HUDEP-2 (cell line): ENCODE data around the gene MACF1.
A peak's percentile ranks its signal among the peaks of the same experiment; 100 is the strongest.

Experiments used
- DNase-seq, 76 experiments: peaks; one replicate each; lab custom pipeline; 2025; ENCODE audit not compliant: unreplicated experiment in 76 of 76; lab: John Stamatoyannopoulos, UW

Gene MACF1

DNA sequence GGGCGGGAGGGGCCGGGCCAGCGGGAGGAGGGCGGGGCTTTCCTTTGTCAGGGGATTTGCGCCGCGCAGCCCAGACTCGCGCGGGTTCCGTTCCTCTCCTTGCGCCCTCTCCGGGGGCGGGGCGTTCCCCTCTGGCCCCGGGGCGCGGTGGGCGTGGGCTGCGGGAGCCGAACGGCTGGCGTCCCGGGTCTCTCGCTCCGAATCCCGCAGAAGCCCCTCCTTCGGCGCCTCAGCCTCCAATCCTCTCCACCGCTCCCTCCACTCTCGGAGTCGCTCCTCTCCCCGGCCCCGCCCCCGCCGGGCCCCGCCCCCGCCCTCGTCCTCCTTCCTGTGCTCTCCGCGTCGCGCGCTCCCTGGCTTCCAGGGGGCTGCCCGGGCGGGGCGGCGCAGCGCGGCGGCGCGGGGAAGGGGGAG is 204.2 kb downstream of the MACF1 start:
- peak in 74 of 76 experiments; percentile 46 to 93 (median 82) for DNase-seq

GRCh38 chr1:39409055-39409816 is 204.7 kb downstream of the MACF1 start:
- DNase-seq = peak in 11 of 76 experiments; percentile 1 to 65 (median 14)

GRCh38 chr1:39410915-39411436 is 206.5 kb downstream of the MACF1 start:
- DNase-seq = peak in 70 of 76 experiments; percentile 5 to 82 (median 58)

DNA sequence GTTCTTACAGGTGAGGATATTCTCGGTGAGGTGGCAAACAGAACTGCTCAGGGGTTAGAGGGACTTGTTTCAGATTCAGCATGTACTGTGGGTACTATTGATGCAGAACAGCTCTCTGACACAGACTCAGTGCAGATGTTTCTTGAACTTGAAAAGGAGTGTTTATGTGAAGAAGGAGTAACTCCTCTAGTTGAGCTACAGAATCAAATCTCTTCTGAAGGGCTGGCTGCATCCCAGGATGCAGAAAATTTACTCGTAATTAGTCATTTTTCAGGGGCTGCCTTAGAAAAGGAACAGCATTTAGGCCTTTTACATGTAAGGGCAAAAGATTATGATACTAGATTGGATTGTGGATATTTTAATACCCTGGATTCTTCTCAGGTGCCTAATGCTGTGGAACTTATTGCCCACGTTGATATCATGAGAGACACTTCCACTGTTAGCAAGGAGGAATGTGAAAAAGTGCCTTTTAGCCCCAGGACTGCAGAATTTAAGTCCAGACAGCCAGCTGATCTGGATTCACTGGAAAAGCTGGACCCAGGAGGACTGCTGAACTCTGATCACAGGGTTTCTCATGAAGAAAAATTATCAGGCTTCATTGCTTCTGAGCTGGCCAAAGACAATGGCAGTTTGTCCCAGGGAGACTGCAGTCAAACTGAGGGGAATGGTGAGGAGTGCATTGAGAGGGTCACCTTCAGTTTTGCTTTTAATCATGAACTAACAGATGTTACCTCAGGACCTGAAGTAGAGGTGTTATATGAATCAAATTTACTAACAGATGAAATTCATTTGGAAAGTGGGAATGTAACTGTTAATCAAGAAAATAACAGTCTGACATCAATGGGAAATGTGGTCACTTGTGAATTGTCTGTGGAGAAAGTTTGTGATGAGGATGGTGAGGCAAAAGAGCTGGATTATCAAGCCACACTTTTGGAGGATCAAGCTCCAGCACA is 207.3 kb downstream of the MACF1 start:
- no peak for DNase-seq

DNA sequence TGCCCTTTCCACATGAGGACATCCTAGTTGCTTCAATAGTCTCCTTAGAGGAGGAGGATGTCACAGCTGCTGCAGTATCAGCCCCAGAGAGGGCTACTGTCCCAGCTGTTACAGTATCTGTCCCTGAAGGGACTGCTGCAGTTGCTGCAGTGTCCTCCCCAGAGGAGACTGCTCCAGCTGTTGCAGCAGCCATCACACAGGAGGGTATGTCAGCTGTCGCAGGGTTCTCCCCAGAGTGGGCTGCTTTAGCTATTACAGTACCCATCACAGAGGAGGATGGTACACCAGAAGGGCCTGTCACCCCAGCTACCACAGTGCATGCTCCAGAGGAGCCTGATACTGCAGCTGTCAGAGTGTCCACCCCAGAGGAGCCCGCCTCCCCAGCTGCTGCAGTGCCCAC is 208.4 kb downstream of the MACF1 start:
- no peak for DNase-seq

DNA sequence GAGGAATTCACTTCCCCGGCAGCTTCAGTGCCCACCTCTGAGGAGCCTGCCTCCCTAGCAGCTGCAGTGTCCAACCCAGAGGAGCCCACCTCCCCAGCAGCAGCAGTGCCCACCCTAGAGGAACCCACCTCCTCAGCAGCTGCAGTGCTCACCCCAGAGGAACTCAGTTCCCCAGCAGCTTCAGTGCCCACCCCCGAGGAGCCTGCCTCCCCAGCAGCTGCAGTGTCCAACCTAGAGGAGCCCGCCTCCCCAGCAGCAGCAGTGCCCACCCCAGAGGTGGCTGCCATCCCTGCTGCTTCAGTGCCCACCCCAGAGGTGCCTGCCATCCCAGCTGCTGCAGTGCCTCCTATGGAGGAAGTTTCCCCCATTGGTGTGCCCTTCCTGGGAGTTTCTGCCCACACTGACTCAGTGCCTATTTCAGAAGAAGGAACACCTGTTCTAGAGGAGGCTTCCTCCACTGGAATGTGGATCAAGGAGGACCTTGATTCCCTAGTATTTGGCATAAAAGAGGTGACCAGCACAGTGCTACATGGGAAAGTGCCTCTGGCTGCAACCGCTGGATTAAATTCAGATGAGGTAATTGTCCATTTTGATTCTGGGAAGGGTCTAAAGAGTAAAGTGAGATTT is 209.5 kb downstream of the MACF1 start:
- no peak for DNase-seq

GRCh38 chr1:39415553-39415952 is 211.1 kb downstream of the MACF1 start:
- no peak for DNase-seq

DNA sequence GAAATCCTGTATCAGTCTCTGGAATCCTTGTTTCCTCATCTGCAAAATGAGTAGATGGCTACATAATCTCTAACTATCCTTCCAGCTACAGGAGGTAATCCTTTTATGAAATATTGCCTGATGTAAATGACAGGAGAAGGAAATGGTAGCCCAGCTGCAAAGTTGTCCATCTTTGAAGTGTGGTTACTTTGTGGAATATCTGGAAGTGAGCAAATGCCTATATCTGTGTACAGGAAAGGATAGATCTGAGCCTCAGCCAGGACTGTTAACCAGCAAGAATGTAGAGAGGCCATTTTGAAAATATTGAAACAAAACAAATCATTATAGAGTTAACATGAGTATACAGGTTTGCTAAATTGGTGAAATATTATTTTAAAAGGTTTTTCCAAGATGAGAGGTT is 212.1 kb downstream of the MACF1 start:
- no peak for DNase-seq

DNA sequence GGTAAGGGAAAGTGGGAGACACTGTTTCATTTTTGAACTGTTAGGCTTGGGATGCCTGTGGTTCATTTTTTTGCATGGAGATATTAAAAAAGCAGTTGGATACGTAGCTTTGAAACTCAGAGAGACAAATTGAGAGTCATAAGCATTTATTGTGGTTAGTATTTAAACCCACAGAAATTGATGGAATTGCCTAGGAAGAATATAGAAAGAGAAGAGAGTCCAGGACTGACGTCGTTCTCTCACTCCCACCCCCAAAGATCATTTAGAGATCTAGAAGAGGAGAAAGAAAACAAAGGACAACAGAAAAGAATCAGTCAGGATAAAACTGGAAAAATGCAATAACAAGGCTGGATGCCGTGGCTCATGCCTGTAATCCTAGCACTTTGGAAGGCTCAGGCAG is 213.7 kb downstream of the MACF1 start:
- DNase-seq = no peak

DNA sequence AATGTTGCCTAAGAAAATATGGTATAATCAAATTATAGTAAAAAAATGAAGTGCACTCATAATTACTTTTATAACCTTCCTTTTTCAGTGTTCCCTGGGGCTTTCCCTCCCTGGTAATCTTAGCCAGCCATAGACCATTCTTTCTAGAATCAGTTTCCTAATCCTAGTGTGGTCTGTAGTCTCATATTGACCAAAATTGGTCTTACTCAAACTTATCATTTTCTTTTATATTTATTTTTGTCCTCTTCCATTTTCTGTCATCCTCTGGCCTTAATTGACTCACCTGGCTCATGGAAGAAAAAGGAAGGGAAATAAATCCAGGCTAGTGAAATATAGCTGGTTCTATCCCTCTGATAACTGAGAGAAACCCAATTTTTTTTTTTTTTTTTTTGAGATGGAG is 216.0 kb downstream of the MACF1 start:
- no peak for DNase-seq

DNA sequence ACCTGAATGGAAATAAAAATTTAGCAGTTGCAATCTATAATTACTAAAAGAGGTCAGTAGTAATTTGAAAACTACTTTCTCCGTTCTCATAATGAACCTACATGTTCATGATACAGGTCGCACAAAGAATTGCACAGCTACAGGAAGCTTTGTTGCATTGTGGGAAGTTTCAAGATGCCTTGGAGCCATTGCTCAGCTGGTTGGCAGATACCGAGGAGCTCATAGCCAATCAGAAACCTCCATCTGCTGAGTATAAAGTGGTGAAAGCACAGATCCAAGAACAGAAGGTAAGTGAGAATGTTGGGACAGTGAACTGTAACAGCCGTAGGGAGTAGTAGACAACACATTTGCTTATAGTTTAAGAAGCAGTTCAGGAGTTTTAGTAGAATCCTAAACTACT is 218.1 kb downstream of the MACF1 start:
- no peak for DNase-seq

DNA sequence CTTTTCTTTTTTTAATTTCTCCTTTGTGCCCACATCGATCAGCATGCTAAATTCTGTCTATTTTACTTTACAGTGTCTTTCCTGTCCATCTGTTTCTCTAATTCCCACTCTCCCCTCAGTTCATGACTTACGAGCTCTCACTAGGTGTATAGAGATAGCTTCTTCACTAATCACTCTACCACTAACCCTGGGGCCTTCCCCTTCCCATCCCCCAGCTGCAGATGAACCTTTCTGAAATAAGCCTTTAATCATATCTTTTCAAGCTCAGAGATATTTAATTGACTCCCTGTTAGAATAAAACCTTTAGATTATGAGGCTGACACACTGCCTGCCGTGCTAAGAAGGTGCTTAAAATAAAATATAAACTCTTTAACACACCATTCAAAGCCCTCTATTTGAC is 220.7 kb downstream of the MACF1 start:
- DNase-seq = no peak

DNA sequence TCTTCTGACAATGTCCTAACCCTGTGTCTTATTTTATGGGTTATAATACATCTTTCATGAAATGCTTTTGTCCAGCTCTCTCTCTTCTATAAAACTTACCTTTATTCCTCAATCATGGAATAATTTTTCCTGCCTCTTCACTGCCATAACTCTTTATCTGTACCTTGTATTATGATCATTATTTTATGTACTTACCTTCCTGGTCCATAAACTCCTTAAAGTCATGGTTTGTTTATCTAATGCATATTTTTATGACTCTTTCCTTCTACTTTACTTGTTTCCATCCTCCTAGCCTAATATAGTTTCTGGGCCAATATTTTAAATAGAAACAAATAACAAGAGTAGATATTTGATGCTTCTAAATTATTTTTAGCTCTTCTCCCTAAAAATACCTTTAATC is 221.1 kb downstream of the MACF1 start:
- no peak for DNase-seq

- DNase-seq = no peak
These were observed 221.9 kb downstream of the MACF1 start for GRCh38 chr1:39426346-39426745.

DNA sequence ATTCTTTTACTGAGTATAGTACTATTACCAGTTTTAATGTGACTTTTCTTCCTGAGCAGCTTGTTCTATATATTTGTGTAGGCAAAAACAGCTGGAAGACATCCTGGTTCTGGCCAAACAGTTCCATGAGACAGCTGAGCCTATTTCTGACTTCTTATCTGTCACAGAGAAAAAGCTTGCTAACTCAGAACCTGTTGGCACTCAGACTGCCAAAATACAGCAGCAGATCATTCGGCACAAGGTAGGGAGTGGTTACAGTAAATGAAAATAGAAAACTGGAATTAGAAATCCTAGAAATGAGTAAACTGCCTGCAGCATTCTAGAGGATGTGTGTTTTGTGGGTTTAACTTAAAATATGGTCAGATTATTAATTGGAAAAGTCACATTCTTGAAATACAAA is 222.9 kb downstream of the MACF1 start:
- no peak for DNase-seq

DNA sequence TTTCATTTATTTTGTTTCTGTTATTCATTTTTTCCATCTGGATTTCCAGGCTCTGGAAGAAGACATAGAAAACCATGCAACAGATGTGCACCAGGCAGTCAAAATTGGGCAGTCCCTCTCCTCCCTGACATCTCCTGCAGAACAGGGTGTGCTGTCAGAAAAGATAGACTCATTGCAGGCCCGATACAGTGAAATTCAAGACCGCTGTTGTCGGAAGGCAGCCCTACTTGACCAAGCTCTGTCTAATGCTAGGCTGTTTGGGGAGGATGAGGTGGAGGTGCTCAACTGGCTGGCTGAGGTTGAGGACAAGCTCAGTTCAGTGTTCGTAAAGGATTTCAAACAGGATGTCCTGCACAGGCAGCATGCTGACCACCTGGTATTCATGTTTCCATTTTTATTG is 223.4 kb downstream of the MACF1 start:
- no peak for DNase-seq

DNA sequence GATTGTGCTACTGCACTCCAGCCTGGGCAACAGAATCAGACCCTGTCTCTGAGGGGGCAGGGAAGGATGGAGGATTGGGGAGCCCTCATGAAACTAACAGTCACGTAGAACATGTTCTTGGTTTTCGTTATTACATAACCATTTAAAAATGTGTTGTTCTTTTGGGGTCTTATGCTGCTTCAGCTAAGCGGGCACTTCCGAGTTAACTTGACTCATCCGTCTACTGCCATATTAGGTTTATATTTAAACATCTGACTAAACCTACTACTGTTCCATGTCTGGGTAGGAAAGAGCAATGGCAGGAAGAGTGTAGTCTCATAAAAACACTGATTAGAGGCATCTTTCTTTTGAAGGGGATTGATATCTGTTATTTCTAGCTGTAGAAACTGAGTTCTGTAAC is 227.4 kb downstream of the MACF1 start:
- no peak for DNase-seq

GRCh38 chr1:39434797-39435395 is 230.4 kb downstream of the MACF1 start:
- DNase-seq = no peak

DNA sequence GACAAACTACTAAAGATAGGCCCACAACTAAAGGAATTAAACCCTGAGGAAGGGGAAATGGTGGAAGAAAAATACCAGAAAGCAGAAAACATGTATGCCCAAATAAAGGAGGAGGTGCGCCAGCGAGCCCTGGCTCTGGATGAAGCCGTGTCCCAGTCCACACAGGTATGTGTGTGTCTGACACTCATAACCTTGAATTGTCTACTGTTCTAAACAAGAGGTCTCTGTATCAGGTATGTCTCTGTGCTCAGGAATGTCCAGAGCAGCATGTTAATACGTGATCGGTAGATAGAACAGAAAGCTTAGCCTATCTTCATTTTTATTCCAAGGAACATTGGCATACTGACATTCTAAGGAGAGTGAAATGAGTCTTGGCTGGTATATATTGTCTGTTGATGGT is 231.1 kb downstream of the MACF1 start:
- no peak for DNase-seq

DNA sequence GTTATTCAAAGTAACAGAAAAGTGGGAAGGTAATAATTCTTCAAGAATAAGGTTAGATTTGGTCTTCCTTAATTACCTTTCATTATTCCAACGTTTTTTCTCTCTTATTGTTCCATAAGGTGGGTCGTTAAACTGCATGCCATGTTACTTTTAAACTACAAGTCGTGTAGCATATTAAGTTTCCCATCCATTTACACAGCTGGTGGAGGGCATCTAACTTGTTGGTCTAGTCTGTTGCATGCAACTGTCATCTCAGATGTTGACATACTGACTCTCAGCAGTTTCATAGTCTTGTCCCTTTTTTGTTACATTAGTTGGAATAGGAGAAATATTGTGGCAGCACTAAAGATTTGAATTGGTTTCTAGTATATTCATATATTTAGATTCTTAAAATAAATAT is 232.3 kb downstream of the MACF1 start:
- no peak for DNase-seq

GRCh38 chr1:39438042-39438441 is 233.5 kb downstream of the MACF1 start:
- no peak for DNase-seq
